PC-3 (cell line): Measurements from ENCODE around the gene TOMM34. TPM values are rescaled to one million over a fixed set of nuclear protein-coding genes. Genes with fewer than 3 reads are reported as not detected.

Experiments
- ATAC-seq: fragments of 200-7000 bp; cut with Tn5 transposase; 2 replicates; pipeline ENCODE4 v1.9.1; 2020; ENCODE audit warnings: mild to moderate bottlenecking, moderate library complexity
- BruUV-seq: library from RNA; stranded (reverse); fragments of 400-500 nt; replicated peaks from 2 replicates; lab custom pipeline; 2021; lab: Mats Ljungman, UMichigan
- CTCF ChIA-PET: fragments of 300-600 bp; sonication (Branson Sonifier 250); formaldehyde crosslinking; loops from one replicate; lab custom pipeline; 2022; ENCODE audit warnings: antibody characterized with exemption; lab: Charles Lee
- POLR2A ChIA-PET: fragments of 300-600 bp; sonication (Branson Sonifier 250); formaldehyde crosslinking; loops from one replicate; lab custom pipeline; 2022; ENCODE audit warnings: antibody characterized with exemption; ENCODE audit not compliant: unreplicated experiment; lab: Charles Lee
- DNase-seq: peaks from one replicate; pipeline ENCODE4 v3.0.0-alpha.2; 2015
- H2AFZ ChIP-seq: fragments of 300-600 bp; sonication (generic); 2 replicates; pipeline ENCODE4 v1.6.0; 2016; ENCODE audit warnings: antibody characterized with exemption, low read length
- H3F3A ChIP-seq: fragments of 300-600 bp; sonication (generic); one replicate; pipeline ENCODE4 v1.6.0; 2017; ENCODE audit warnings: antibody characterized with exemption, low read length, control low read depth, mild to moderate bottlenecking; ENCODE audit not compliant: unreplicated experiment
- H3K27ac ChIP-seq: fragments of 300-600 bp; sonication (generic); 2 replicates; pipeline ENCODE4 v1.5.1; 2016; ENCODE audit warnings: mild to moderate bottlenecking, low read length
- H3K27me3 ChIP-seq: fragments of 300-600 bp; sonication (generic); 2 replicates; pipeline ENCODE4 v1.6.1; 2016; ENCODE audit warnings: low read length, mixed read lengths
- H3K36me3 ChIP-seq: fragments of 300-600 bp; sonication (generic); 2 replicates; pipeline ENCODE4 v1.6.1; 2016; ENCODE audit warnings: low read depth, mixed run types, low read length, mixed read lengths
- H3K4me1 ChIP-seq: fragments of 300-600 bp; sonication (generic); 2 replicates; pipeline ENCODE4 v1.5.1; 2016; ENCODE audit warnings: low read length; ENCODE audit not compliant: insufficient read depth
- H3K4me2 ChIP-seq: fragments of 300-600 bp; sonication (generic); 2 replicates; pipeline ENCODE4 v1.6.0; 2016; ENCODE audit warnings: low read length
- H3K4me3 ChIP-seq: fragments of 300-600 bp; sonication (generic); 2 replicates; pipeline ENCODE4 v1.5.1; 2016; ENCODE audit warnings: mild to moderate bottlenecking, low read length, mixed read lengths
- H3K79me2 ChIP-seq: fragments of 300-600 bp; sonication (generic); 2 replicates; pipeline ENCODE4 v1.6.1; 2017; ENCODE audit warnings: low read length, mixed read lengths
- H3K9ac ChIP-seq: fragments of 300-600 bp; sonication (generic); 2 replicates; pipeline ENCODE4 v1.6.0; 2016; ENCODE audit warnings: mild to moderate bottlenecking, low read length
- H3K9me2 ChIP-seq: fragments of 300-600 bp; sonication (generic); replicated peaks from 2 replicates; pipeline ENCODE4 v1.6.1; 2016; ENCODE audit warnings: mixed run types, low read length, mixed read lengths
- H3K9me3 ChIP-seq: fragments of 300-600 bp; sonication (generic); 2 replicates; pipeline ENCODE4 v1.6.1; 2016; ENCODE audit warnings: low read length, mixed read lengths
- H4K20me1 ChIP-seq: fragments of 300-600 bp; sonication (generic); 2 replicates; pipeline ENCODE4 v1.6.1; 2016; ENCODE audit warnings: low read length, mixed read lengths
- EZH2 ChIP-seq: fragments of 300-600 bp; sonication (generic); IDR thresholded peaks from one replicate; pipeline ENCODE4 v1.6.1; 2017; ENCODE audit warnings: antibody characterized with exemption, mild to moderate bottlenecking, low read length; ENCODE audit not compliant: unreplicated experiment
- EZH2phosphoT487 ChIP-seq: fragments of 300-600 bp; sonication (generic); IDR thresholded peaks from 2 replicates; pipeline ENCODE4 v1.6.1; 2018; ENCODE audit warnings: mild to moderate bottlenecking, antibody characterized with exemption, low read length, borderline replicate concordance
- intact Hi-C: fragments of 100-400 bp; cut with micrococcal nuclease; formaldehyde crosslinking; loops from 2 replicates; pipeline ENCODE4 v1.9.0; 2023
- total RNA-seq: library from RNA; depleted of rRNA; stranded (reverse); fragments of >200 nt; gene quantifications from 2 replicates; pipeline ENCODE4 v1.2.3, GENCODE V29; 2014
- TF ChIP-seq, protein P1 (sequence below): fragments of 300-600 bp; sonication (generic); conservative IDR thresholded peaks from 2 replicates; pipeline ENCODE4 v1.5.1; 2017; ENCODE audit warnings: antibody characterized with exemption, low read depth, mild to moderate bottlenecking, low read length

TOMM34 gene
- total RNA-seq, 1 experiment from 2014 or later, result 120 TPM

DNA sequence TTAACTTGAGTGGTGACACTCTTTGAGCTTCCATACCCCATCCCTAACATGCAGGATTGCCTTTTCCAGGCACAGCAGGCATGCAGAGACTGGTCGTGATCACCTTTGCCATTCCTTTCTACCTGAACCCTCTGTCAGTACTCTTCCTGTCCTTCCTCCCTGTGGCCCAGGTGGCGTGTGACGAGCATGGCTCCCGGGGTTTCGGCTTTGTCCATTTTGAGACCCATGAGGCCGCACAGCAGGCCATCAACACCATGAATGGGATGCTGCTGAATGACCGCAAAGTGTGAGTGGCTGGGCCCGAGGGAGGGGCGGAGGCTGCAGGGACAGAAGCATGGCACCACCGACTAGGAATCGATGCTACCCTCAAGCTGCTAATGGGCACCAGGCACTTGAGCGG lies 43.6 kb downstream of the TOMM34 start:
- no peaks in the 10 kb centered on the region for H3K27me3 ChIP-seq
- H3K36me3 ChIP-seq, result peaks cover 26% of the 10 kb centered on the region
- no TSS peak for BruUV-seq

DNA sequence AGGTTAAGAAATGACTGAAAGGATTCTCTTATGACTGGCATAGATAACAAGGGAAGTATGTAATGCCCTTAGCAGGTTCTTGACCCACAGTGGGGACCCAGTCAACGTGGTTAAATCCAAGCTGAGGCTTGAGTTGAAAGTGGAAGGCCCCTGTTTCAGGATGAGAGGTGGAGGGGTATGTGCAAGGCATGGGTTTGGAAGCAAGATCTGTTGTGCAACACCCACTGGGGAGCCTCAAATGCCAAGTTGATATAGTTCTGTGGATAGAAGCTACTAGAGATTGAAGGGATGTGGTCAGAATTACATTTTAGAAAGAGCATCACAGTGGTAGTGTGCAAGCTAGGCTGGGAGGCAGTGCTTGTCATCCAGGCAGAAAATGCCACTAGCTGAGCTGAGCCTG lies 45.3 kb downstream of the TOMM34 start:
- H4K20me1 ChIP-seq, result no peaks in the 10 kb centered on the region
- peaks cover 14% of the 10 kb centered on the region; the same call in 1 of the 2 replicates for H3K79me2 ChIP-seq
- no peak overlapping the region for H2AFZ ChIP-seq
- no peak overlapping the region for H3K9ac ChIP-seq
- ChIA-PET CTCF (no interaction called here), POLR2A (no interaction called here)
- TF ChIP-seq, protein P1, sequence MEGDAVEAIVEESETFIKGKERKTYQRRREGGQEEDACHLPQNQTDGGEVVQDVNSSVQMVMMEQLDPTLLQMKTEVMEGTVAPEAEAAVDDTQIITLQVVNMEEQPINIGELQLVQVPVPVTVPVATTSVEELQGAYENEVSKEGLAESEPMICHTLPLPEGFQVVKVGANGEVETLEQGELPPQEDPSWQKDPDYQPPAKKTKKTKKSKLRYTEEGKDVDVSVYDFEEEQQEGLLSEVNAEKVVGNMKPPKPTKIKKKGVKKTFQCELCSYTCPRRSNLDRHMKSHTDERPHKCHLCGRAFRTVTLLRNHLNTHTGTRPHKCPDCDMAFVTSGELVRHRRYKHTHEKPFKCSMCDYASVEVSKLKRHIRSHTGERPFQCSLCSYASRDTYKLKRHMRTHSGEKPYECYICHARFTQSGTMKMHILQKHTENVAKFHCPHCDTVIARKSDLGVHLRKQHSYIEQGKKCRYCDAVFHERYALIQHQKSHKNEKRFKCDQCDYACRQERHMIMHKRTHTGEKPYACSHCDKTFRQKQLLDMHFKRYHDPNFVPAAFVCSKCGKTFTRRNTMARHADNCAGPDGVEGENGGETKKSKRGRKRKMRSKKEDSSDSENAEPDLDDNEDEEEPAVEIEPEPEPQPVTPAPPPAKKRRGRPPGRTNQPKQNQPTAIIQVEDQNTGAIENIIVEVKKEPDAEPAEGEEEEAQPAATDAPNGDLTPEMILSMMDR, result no peak
- TF ChIP-seq EZH2phosphoT487 (no peak), EZH2 (no peak)
- H3K9me2 ChIP-seq, result no peaks in the 10 kb centered on the region
- H3K27ac ChIP-seq, result no peak overlapping the region
- no peak overlapping the region for H3K4me3 ChIP-seq
- no peak overlapping the region for H3K4me2 ChIP-seq
- peaks cover 6% of the 10 kb centered on the region; the same call in 1 of the 2 replicates for H3K4me1 ChIP-seq
- H3K9me3 ChIP-seq, result no peaks in the 10 kb centered on the region
- no peaks in the 10 kb centered on the region for H3F3A ChIP-seq
- no peaks in the 10 kb centered on the region for H3K27me3 ChIP-seq
- H3K36me3 ChIP-seq, result peaks cover 26% of the 10 kb centered on the region
- no TSS peak for BruUV-seq
- intact Hi-C loops, result loop anchor here (5.0 kb wide), 1 partner anchor 377 kb away; no protein-coding TSS in a partner anchor
- DNase-seq (no peak), ATAC-seq (no peak)

More for the DNA sequence above, 43.6 kb downstream of the TOMM34 start:
- Histone ChIP-seq H3K4me1 (peaks cover 6% of the 10 kb centered on the region; the same call in 1 of the 2 replicates), H3K9ac (no peak overlapping the region), H4K20me1 (no peaks in the 10 kb centered on the region), H3K9me2 (no peaks in the 10 kb centered on the region), H3K27ac (no peak overlapping the region), H2AFZ (no peak overlapping the region), H3K4me2 (no peak overlapping the region), H3F3A (no peaks in the 10 kb centered on the region), H3K79me2 (peaks cover 7% of the 10 kb centered on the region; the same call in 1 of the 2 replicates), H3K4me3 (no peak overlapping the region), H3K9me3 (no peaks in the 10 kb centered on the region)
- TF ChIP-seq EZH2phosphoT487 (no peak), EZH2 (no peak)
- TF ChIP-seq, protein P1, result no peak
- intact Hi-C loops, result no loop called here
- no peak for DNase-seq
- CTCF ChIA-PET, result no interaction called here
- ATAC-seq, result no peak
- POLR2A ChIA-PET, result no interaction called here

- Histone ChIP-seq H3K36me3 (peaks cover 34% of the 10 kb centered on the region), H3K27ac (no peak overlapping the region), H3K79me2 (peaks cover 14% of the 10 kb centered on the region; the same call in 1 of the 2 replicates), H3K4me1 (peaks cover 6% of the 10 kb centered on the region; the same call in 1 of the 2 replicates), H3K9me3 (no peaks in the 10 kb centered on the region), H3K27me3 (no peaks in the 10 kb centered on the region), H3K4me2 (peak overlapping the region; percentile 87), H3K4me3 (no peak overlapping the region), H4K20me1 (no peaks in the 10 kb centered on the region), H2AFZ (no peak overlapping the region), H3K9me2 (no peaks in the 10 kb centered on the region), H3K9ac (no peak overlapping the region), H3F3A (peaks cover 7% of the 10 kb centered on the region)
- DNase-seq, result no peak
- no TSS peak for BruUV-seq
- intact Hi-C loops, result loop anchor here (5.0 kb wide), 1 partner anchor 380 kb away; no protein-coding TSS in a partner anchor
- CTCF ChIA-PET, result interaction anchor here (1.2 kb wide), 1 partner anchor 183 kb away, joined by 3 read pairs; no protein-coding TSS in a partner anchor
- TF ChIP-seq EZH2 (no peak), EZH2phosphoT487 (no peak)
- TF ChIP-seq, protein P1, result no peak
- POLR2A ChIA-PET, result no interaction called here
- no peak for ATAC-seq
These were observed 48.0 kb downstream of the TOMM34 start for GRCh38 chr20:44912189-44912588.
